Kidney (tissue), 14 donors: Measurements from ENCODE around the gene WFDC1. TPM values are rescaled to one million over a fixed set of nuclear protein-coding genes. Genes with fewer than 3 reads are reported as not detected.
A peak's percentile ranks its signal among the peaks of the same experiment; 100 is the strongest.

Experiments
- DNase-seq, 5 donors: peaks; one replicate each; pipeline ENCODE4 v3.0.0-alpha.2; 2013 to 2020
- FAIRE-seq: peaks from 2 replicates; lab custom pipeline; 2012; peaks lifted over from hg19 to GRCh38; lab: Jason Lieb, UNC
- H3K27ac ChIP-seq, 2 donors: one replicate each; pipeline ENCODE4 v1.7.0; 2013; ENCODE audit warnings: low read depth in 2 of 2, low read length in 2 of 2, inconsistent platforms in 1 of 2
- H3K27me3 ChIP-seq: one replicate; pipeline ENCODE4 v1.7.1; 2013; ENCODE audit warnings: low read length, inconsistent platforms; ENCODE audit not compliant: control insufficient read depth, insufficient read depth
- H3K36me3 ChIP-seq, 3 donors: one replicate each; pipeline versions ENCODE4 v1.7.0 to v1.7.1; 2013; ENCODE audit warnings: low read length in 3 of 3, control low read depth in 1 of 3, inconsistent platforms in 1 of 3; ENCODE audit not compliant: insufficient read depth in 3 of 3, control insufficient read depth in 2 of 3
- H3K4me1 ChIP-seq, 3 donors: one replicate each; pipeline versions ENCODE4 v1.7.0 to v1.7.1; 2013; ENCODE audit warnings: low read length in 3 of 3, inconsistent platforms in 1 of 3, low read depth in 1 of 3; ENCODE audit not compliant: control insufficient read depth in 2 of 3, insufficient read depth in 2 of 3
- H3K4me3 ChIP-seq, 3 donors: one replicate each; pipeline versions ENCODE4 v1.7.0 to v1.8.1; 2013; ENCODE audit warnings: low read length in 3 of 3, control low read depth in 1 of 3, inconsistent platforms in 1 of 3
- H3K9ac ChIP-seq, 3 donors: one replicate each; pipeline versions ENCODE4 v1.7.0 to v1.7.1; 2013; ENCODE audit warnings: low read length in 3 of 3, control low read depth in 1 of 3, inconsistent platforms in 1 of 3
- H3K9me3 ChIP-seq, 3 donors: one replicate each; pipeline versions ENCODE4 v1.7.0 to v1.7.1; 2013; ENCODE audit warnings: low read length in 3 of 3, control low read depth in 1 of 3, inconsistent platforms in 1 of 3; ENCODE audit not compliant: control insufficient read depth in 2 of 3, insufficient read depth in 1 of 3
- intact Hi-C: fragments of 100-400 bp; cut with DNase I; formaldehyde crosslinking; loops from one replicate; pipeline ENCODE4 v1.11.1; 2022
- polyA plus RNA-seq: library from polyadenylated mRNA; stranded (reverse); fragments of 350-450 nt; fragmentation: Illumina TruSeq; extraction: RNeasy Lipid Tissue Mini Kit (QIAGEN cat#74804); gene quantifications from one replicate; pipeline ENCODE4 v1.2.3, GENCODE V29; 2014; ENCODE audit warnings: low read depth, low replicate concordance; ENCODE audit not compliant: insufficient read depth
- total RNA-seq: library from RNA; stranded (reverse); fragmentation: NEBNext Ultra II Directional; extraction: Animal tissue kit (Norgen Biotek cat#: 25700); gene quantifications from one replicate; pipeline ENCODE4 v1.2.1, GENCODE V29; 2021
- TF ChIP-seq, protein P1 (sequence below): IDR thresholded peaks from 3 replicates; pipeline ENCODE4 v1.5.1; 2012; ENCODE audit warnings: mild to moderate bottlenecking, moderate library complexity, borderline replicate concordance; ENCODE audit not compliant: insufficient read depth; ENCODE audit errors: extremely low read depth
- donor health status: control.
- donor health status: control.
- donor health status: control.
- donor health status: control.
- donor health status: control.
- donor health status: DM: yes; HTN: yes; CAD: no.
- donor health status: Normal renal cell carcinoma (clear cell type).

The WFDC1 gene
- total and polyA plus RNA-seq, 2 donors from 2014 or later = 11.1 to 34.8 TPM

DNA sequence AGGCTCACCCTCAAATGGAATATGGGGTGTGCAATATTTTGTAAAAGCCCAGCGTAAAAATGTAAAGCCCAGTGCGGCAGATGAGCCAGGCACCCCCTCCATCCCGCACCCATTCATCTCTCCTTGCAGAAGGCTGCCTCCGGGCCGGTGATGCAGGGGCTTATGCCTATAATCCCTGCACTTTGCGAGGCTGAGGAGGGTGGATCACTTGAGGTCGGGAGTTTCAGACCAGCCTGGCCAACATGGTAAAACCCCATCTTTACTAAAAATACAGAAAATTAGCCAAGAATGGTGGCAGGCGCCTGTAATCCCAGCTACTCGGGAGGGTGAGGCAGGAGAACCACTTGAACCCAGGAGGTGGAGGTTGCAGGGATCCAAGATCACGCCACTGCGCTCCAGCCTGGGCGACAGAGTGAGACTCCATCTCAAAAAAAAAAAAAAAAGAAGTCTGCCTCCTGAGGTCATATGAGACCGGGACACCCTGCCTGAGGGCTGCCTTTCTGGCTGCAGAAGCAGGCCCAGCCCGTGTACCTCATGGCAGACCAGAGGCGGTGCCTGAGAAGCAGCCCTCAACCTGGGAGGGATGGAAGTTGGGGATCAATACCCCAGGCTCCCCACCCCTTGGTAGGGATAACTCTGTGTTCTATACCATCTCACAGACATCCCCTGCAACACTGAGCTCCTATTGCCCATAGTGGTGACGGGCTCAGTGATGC is 56.2 kb downstream of the WFDC1 start:
- H3K9me3 ChIP-seq = no peaks in the 10 kb centered on the region
- no peak overlapping the region for H3K9ac ChIP-seq
- FAIRE-seq (no peak), DNase-seq (peak in 1 of 5 donors; percentile 56)
- intact Hi-C loops = no loop called here
- H3K27me3 ChIP-seq = no peaks in the 10 kb centered on the region
- H3K36me3 ChIP-seq = no peaks in the 10 kb centered on the region
- H3K4me3 ChIP-seq = no peak overlapping the region
- TF ChIP-seq, protein P1, sequence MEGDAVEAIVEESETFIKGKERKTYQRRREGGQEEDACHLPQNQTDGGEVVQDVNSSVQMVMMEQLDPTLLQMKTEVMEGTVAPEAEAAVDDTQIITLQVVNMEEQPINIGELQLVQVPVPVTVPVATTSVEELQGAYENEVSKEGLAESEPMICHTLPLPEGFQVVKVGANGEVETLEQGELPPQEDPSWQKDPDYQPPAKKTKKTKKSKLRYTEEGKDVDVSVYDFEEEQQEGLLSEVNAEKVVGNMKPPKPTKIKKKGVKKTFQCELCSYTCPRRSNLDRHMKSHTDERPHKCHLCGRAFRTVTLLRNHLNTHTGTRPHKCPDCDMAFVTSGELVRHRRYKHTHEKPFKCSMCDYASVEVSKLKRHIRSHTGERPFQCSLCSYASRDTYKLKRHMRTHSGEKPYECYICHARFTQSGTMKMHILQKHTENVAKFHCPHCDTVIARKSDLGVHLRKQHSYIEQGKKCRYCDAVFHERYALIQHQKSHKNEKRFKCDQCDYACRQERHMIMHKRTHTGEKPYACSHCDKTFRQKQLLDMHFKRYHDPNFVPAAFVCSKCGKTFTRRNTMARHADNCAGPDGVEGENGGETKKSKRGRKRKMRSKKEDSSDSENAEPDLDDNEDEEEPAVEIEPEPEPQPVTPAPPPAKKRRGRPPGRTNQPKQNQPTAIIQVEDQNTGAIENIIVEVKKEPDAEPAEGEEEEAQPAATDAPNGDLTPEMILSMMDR = no peak
- H3K27ac ChIP-seq = peak overlapping the region in 1 of 2 donors; percentile 63
- H3K4me1 ChIP-seq = peaks cover 0 to 11% (median 0%) of the 10 kb centered on the region in 3 donors

DNA sequence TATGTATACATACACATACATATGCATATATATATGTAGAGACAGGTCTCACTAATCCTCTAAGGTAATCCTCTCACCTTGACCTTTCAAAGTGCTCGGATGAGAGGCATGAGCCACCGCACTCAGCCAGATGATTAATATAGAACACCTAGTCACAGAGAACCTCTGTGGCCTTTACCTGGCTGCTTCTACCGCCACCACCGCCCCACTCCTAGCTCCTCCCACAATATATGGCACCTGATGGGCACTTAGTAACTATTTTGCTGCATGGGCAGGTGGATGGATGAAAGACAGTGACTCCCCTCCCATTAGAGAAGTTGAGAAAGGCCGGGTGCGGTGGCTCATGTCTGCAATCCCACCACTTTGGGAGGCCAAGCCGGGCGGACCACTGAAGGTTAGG is 57.0 kb downstream of the WFDC1 start:
- TF ChIP-seq, protein P1 = no peak
- Histone ChIP-seq H3K27ac (no peak overlapping the region), H3K27me3 (no peaks in the 10 kb centered on the region), H3K4me3 (no peak overlapping the region), H3K36me3 (no peaks in the 10 kb centered on the region), H3K9ac (no peak overlapping the region), H3K4me1 (peaks cover 0 to 11% (median under 1%) of the 10 kb centered on the region in 3 donors), H3K9me3 (no peaks in the 10 kb centered on the region)
- FAIRE-seq (no peak), DNase-seq (peak in 1 of 5 donors; percentile 41)
- intact Hi-C loops = no loop called here

DNA sequence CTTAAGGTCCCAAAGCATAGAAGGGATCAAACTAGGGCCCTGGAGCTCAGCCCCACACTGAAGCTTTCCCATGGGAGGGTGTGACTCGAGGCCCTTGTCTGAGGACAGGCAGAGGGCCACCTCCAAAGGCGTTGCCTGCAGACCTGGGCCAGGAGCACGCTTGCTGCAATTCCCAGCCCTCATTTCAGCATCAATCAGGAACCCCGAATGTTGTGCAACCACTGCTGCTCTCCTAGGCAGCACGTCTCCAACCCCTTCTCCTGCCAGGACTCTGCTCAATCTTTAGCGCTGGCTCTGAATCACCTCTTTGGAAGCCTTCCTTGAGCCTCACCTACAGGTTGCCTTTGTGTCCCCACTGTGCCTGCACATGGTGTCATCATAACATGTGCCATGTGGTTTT is 59.6 kb downstream of the WFDC1 start:
- DNase-seq (peak in 1 of 5 donors; percentile 37), FAIRE-seq (no peak)
- H3K36me3 ChIP-seq = no peaks in the 10 kb centered on the region
- TF ChIP-seq, protein P1 = no peak
- H3K4me3 ChIP-seq = no peak overlapping the region
- H3K4me1 ChIP-seq = peaks cover 0 to 14% (median 11%) of the 10 kb centered on the region in 3 donors
- H3K9ac ChIP-seq = no peak overlapping the region
- intact Hi-C loops = no loop called here
- no peak overlapping the region for H3K27ac ChIP-seq
- no peaks in the 10 kb centered on the region for H3K9me3 ChIP-seq
- H3K27me3 ChIP-seq = no peaks in the 10 kb centered on the region

DNA sequence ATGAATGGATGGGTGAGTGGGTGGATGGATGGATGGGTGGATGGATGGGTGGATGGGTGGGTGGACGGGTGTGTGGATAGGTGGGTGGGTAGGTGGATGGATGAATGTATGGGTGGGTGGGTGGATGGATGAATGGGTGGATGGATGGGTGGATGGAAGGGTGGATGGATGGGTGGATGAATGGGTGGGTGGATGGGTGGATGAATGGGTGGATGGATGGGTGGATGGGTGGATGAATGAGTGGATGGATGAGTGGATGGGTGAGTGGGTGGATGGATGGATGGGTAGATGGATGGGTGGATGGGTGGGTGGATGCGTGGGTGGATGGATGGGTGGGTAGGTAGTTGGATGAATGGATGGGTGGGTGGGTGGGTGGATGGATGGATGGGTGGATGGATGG is 60.5 kb downstream of the WFDC1 start:
- FAIRE-seq (no peak), DNase-seq (peak in 1 of 5 donors; percentile 22)
- Histone ChIP-seq H3K36me3 (no peaks in the 10 kb centered on the region), H3K9me3 (no peaks in the 10 kb centered on the region), H3K27ac (no peak overlapping the region), H3K4me3 (no peak overlapping the region), H3K9ac (no peak overlapping the region), H3K27me3 (no peaks in the 10 kb centered on the region), H3K4me1 (peaks cover 0 to 20% (median 7%) of the 10 kb centered on the region in 3 donors)
- TF ChIP-seq, protein P1 = no peak
- intact Hi-C loops = no loop called here
